ENCODE results near the gene EPHB2.

GRCh38 chr1:22760455-22760854 is 49.8 kb downstream of the EPHB2 start:
- TF ChIP-seq, protein P1, sequence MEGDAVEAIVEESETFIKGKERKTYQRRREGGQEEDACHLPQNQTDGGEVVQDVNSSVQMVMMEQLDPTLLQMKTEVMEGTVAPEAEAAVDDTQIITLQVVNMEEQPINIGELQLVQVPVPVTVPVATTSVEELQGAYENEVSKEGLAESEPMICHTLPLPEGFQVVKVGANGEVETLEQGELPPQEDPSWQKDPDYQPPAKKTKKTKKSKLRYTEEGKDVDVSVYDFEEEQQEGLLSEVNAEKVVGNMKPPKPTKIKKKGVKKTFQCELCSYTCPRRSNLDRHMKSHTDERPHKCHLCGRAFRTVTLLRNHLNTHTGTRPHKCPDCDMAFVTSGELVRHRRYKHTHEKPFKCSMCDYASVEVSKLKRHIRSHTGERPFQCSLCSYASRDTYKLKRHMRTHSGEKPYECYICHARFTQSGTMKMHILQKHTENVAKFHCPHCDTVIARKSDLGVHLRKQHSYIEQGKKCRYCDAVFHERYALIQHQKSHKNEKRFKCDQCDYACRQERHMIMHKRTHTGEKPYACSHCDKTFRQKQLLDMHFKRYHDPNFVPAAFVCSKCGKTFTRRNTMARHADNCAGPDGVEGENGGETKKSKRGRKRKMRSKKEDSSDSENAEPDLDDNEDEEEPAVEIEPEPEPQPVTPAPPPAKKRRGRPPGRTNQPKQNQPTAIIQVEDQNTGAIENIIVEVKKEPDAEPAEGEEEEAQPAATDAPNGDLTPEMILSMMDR (IDR thresholded peaks at IDR 0.05), result no peak
- TF ChIP-seq POLR2A (IDR thresholded peaks at IDR 0.05), result no peak
